HK-2 (cell line): ENCODE data around the gene PTH1R.

Source experiments
- DNase-seq: peaks from one replicate; pipeline ENCODE4 v3.0.0-alpha.2; 2018; ENCODE audit not compliant: unreplicated experiment

PTH1R gene

DNA sequence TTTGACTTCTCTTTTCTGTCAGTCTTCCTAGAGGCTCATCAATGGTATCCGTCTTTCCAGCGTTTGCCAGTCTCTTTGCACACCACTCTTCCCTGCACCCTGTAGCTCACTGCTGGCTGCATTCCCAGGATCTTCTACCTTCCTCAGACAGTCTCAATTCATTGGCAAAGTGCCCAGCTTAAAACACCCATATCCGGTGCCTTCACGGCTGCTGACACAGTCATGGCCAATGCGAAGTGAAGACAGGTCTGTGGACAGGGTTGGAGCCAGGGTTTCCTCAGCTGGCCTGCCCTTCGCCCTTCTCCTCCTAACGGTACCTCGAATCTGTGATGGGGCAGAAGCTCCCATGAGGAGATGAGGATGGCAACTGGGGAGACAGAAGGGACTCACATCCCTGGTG lies 36.1 kb downstream of the PTH1R start:
- DNase-seq = peak; percentile 61

DNA sequence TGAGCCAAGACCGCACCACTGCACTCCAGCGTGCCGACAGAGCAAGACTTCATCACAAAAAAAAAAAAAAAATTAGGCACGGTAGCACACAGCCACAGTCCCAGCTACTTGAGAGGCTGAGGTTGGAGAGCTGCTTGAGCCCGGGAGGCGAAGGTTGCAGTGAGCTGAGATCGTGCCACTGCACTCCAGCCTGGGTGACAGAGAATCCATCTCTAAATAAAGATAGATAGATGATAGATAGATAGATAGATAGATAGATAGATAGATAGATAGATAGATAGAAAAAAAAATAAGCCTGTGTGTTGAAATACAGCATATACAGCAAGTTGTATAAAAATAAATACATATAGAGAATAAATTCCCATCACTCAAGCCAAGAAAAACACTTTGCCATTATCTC lies 37.3 kb downstream of the PTH1R start:
- no peak for DNase-seq

- no peak for DNase-seq
Observed at GRCh38 chr3:46915297-46915822, 37.8 kb downstream of the PTH1R start.

DNA sequence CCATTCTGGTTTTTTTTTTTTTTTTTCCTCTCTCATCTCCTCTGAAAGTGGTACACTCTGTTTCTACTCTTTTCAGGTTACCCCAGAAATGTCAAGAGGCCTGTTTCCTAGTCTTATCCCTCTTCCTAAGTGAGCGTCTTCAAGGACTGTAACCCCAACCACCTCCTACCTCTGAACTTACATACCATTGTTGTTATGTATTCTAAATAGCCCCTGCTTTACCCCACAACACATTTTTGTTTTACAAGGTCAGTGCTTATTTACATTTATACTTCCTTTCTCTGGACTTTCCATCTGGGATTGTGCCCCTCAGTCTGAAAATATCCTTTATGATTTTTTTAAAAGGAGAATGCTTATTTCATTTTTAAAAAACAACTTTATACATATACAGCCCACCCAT lies 38.8 kb downstream of the PTH1R start:
- no peak for DNase-seq

DNA sequence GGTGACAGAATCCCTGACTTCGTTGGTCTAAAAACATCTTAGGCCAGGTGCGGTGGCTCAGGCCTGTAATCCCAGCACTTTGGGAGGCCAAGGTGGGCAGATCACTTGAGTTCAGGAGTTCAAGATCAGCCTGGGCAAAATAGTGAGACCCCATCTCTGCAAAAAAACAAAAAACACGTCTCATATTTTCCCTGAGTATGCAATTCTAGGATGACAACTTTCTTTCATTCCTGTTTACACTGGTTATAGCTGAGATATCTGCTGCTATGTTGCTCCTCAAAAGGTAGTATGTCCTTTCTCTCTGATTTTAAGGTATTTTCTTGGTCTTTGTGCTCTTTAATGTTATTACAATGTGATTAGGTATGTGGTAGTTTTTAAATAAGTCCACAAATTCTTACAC lies 39.3 kb downstream of the PTH1R start:
- DNase-seq = no peak

DNA sequence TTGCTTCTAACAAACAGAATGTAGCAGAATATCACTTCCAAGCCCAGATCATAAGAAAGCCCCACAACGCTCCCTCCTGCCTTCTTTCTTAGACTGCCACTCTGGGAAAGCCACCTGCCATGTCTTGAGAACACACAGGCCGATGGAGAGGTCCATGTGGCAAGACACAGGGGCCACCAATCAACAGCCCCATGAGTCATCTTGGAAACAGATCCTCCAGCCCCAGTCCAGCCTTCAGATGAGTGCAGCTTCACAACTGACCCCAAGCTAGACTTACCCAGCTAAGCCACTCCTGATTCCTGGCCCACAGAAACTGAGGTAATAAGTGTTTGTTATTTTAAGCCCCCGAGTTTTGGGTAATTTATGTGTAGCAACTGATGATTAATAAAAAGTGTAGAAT lies 39.7 kb downstream of the PTH1R start:
- no peak for DNase-seq

DNA sequence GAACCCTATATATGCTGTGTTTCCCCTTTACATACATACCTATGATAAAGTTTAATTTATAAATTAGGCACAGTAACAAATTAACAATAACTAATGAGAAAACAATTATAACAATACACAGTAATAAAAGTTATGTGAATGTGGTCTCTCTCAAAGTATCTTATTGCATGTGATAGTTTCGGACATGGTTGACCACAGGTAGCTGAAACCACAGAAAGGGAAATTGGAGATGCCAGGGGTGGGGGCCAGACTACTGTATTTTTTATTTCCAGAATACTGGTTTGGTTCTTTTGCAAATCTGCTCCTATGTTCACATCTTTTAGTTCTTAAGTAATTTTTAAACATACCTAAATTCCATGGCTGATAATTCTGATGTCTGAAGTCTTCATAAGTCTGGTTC lies 40.7 kb downstream of the PTH1R start:
- no peak for DNase-seq

- DNase-seq = no peak
Observed at GRCh38 chr3:46918634-46919033, 41.1 kb downstream of the PTH1R start.

DNA sequence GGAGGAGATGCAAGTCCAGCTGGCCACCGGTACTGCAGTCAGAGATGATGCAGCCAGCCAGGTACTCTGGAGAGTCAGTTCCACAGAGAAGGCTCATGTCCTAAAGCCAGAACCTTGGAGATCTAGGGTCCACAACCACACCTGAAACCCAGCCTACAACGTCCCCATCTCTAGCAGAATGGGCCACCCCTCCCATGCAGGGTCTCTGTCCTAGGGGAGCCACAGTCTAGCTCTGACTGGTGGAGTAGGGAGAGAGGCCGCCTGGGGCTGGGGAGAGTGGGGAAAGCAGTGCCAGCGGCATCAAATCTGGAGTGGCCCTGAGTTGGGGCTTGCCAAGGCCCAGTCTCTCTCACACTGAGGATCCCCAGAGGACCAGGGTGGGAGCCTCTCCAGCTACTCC lies 43.5 kb downstream of the PTH1R start:
- no peak for DNase-seq

DNA sequence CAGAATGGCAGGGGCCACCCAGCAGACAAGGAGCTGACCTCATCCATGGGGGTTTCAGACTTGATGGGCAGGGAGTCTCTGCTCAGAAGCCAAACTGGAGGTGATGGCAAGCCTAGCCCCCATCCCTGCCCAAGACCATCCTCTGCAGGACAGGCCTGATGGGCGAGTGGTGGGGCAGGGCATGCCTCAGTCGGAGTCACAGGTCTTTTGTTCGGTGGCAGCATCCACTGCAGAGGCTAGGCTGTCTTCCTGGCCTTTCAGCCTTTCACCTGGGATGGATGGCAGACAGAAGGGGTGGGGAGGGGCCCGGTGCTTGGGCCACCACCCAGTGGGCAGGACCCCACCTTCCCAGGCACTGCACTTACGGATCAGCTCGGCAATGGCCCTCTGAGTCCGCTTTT lies 44.4 kb downstream of the PTH1R start:
- no peak for DNase-seq

DNA sequence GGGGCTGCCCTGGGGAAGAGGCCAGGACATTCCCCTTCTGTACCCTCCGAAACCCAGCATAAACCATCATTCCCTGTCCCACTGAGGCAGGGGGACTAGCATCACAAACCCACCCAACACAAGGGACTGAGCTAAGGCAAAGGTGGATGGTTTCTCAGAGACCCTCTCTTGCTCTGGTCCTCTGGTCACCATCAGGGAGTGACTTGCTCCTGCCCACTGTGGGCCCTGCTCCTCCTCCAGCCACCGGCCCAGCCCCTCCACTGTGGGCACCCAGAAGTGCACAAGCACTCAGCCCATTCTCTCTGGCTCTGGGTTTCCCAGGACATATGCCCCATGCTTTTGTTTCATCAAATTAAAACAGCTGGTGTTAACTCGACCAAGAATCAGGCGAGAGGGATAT lies 44.9 kb downstream of the PTH1R start:
- no peak for DNase-seq

GRCh38 chr3:46922871-46923558 lies 45.5 kb downstream of the PTH1R start:
- DNase-seq = no peak

GRCh38 chr3:46923559-46924350 lies 46.2 kb downstream of the PTH1R start:
- DNase-seq = peak; percentile 19

GRCh38 chr3:46924921-46925584 lies 47.5 kb downstream of the PTH1R start:
- no peak for DNase-seq

DNA sequence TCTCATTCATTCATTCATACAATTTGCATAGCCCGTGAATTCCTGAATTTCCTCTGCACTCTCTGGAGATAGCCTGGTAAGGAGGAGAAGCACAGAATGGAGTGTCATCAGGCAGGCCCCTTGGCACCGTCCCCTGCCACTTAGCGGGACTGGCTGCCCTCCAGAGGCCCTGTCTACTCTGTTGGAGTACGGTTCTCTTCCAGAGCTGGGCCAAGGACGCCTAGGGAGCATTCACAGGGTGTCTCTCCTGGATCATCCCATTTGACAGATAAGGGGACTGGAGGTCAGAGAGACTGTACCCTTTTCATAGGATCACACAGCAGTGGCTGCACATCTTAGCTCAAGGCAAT lies 48.0 kb downstream of the PTH1R start:
- no peak for DNase-seq

DNA sequence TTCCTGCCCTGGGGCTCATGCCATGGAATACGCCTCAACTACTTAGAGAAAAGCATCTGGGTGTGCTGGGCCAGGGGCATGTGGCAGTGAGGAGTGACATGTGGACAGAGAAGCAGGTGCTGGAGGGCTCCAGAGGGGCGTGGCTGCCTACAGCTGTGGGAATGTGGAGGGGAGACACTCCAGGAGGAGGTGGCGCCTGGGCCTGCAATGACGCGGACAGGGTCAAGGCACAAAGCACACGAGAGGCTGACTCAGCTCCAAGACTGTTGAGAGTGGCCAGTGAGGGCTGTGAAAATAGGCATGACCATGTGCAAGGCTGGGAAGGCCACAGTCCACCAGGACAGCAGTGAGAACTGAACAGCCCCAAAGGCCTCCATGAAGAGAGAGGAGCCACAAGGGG lies 48.5 kb downstream of the PTH1R start:
- DNase-seq = peak; percentile 13

DNA sequence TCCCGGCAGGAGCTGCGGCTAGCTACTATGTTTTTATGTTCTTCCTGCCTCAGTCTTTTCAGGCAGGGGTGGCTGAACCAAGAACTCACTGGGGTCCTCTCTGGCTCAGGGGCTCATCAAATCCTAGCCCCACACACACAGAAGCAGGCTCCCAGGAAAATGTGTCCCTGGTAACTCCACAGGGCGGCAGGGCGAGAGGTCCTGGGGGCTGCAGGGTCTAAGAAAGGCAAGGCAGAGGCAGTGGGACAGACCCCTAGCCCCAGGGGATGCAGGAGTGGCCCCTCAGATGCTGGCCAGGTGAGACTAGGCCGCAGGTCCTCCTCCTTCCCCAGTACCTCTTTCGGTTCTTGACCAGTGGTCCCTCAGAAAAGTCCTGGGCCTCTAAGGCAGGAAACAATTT lies 48.9 kb downstream of the PTH1R start:
- no peak for DNase-seq

GRCh38 chr3:46926871-46927717 lies 49.6 kb downstream of the PTH1R start:
- no peak for DNase-seq

DNA sequence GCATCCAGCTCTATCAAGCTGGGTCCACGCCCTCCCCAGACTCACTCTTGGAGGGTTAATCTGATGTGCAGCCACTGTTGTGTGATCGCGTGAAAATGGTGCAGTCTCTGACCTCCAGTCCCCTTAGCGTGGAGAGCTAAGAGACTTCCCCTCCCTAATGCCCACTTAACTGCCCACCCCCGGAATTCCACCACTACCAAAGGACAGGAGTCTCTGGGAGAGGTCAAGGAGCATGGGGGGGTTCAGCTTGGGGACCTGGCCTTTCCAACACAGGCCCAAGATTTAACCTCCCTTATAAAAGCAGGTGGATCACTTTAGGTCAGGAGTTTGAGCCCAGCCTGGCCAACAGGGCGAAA lies 50.2 kb downstream of the PTH1R start:
- DNase-seq = no peak

GRCh38 chr3:46928282-46928681 lies 50.8 kb downstream of the PTH1R start:
- DNase-seq = no peak

GRCh38 chr3:46929324-46929723 lies 51.8 kb downstream of the PTH1R start:
- no peak for DNase-seq
